Liver (tissue), 9 donors: ENCODE results near the gene CDC42SE1. TPM values are rescaled to one million over a fixed set of nuclear protein-coding genes. Genes with fewer than 3 reads are reported as not detected.

ENCODE experiments used
- DNase-seq: peaks from one replicate; pipeline ENCODE4 v3.0.0-alpha.2; 2017; ENCODE audit warnings: low spot score
- H3K27ac ChIP-seq, 2 donors: one replicate each; pipeline ENCODE4 v1.7.0; 2013; ENCODE audit warnings: inconsistent platforms in 2 of 2, low read length in 2 of 2, control low read depth in 1 of 2, low read depth in 1 of 2, mild to moderate bottlenecking in 1 of 2
- H3K27me3 ChIP-seq, 4 donors: one replicate each; pipeline versions ENCODE4 v1.6.1 to v1.7.0; 2013; ENCODE audit warnings: low read length in 3 of 4, inconsistent platforms in 1 of 4, mild to moderate bottlenecking in 1 of 4, moderate library complexity in 1 of 4; ENCODE audit not compliant: control insufficient read depth in 4 of 4, insufficient read depth in 4 of 4
- H3K36me3 ChIP-seq, 4 donors: one replicate each; pipeline versions ENCODE4 v1.6.1 to v1.7.0; 2013; ENCODE audit warnings: low read length in 3 of 4, mild to moderate bottlenecking in 3 of 4, low read depth in 1 of 4, moderate library complexity in 1 of 4; ENCODE audit not compliant: control insufficient read depth in 4 of 4, insufficient read depth in 3 of 4
- H3K4me1 ChIP-seq, 4 donors: one replicate each; pipeline versions ENCODE4 v1.6.1 to v1.7.0; 2013; ENCODE audit warnings: low read length in 3 of 4, mild to moderate bottlenecking in 3 of 4, moderate library complexity in 1 of 4; ENCODE audit not compliant: control insufficient read depth in 4 of 4, insufficient read depth in 4 of 4
- H3K4me3 ChIP-seq, 3 donors: one replicate each; pipeline versions ENCODE4 v1.6.1 to v1.7.0; 2013; ENCODE audit warnings: low read length in 3 of 3, control low read depth in 1 of 3, low read depth in 1 of 3, mild to moderate bottlenecking in 1 of 3
- H3K9ac ChIP-seq, 2 donors: one replicate each; pipeline ENCODE4 v1.7.0; 2013; ENCODE audit warnings: low read length in 2 of 2, mild to moderate bottlenecking in 2 of 2, moderate library complexity in 2 of 2, control low read depth in 1 of 2, low read depth in 1 of 2
- H3K9me3 ChIP-seq, 4 donors: one replicate each; pipeline versions ENCODE4 v1.6.1 to v1.7.0; 2013; ENCODE audit warnings: low read length in 3 of 4; ENCODE audit not compliant: control insufficient read depth in 4 of 4
- FOXA1 ChIP-seq: IDR thresholded peaks from 2 replicates; pipeline ENCODE4 v1.6.1; 2016; ENCODE audit warnings: antibody characterized with exemption
- FOXA2 ChIP-seq: IDR thresholded peaks from 2 replicates; pipeline ENCODE4 v1.6.1; 2016; ENCODE audit warnings: antibody characterized with exemption
- GABPA ChIP-seq, 2 donors: IDR thresholded peaks in 1 of 2; conservative IDR thresholded peaks in 1 of 2; 2 replicates each; pipeline ENCODE4 v1.6.1; 2016; ENCODE audit warnings: antibody characterized with exemption in 2 of 2, mild to moderate bottlenecking in 1 of 2, moderate library complexity in 1 of 2
- JUND ChIP-seq, 2 donors: IDR thresholded peaks; 2 replicates each; pipeline ENCODE4 v1.6.1; 2016; ENCODE audit warnings: antibody characterized with exemption in 2 of 2
- NR2F2 ChIP-seq: IDR thresholded peaks from 2 replicates; pipeline ENCODE4 v1.6.1; 2016; ENCODE audit warnings: antibody characterized with exemption
- TAF1 ChIP-seq: conservative IDR thresholded peaks from 2 replicates; pipeline ENCODE4 v1.6.1; 2016; ENCODE audit warnings: antibody characterized with exemption, mild to moderate bottlenecking
- YY1 ChIP-seq: IDR thresholded peaks from 2 replicates; pipeline ENCODE4 v1.6.1; 2016; ENCODE audit warnings: antibody characterized with exemption, mild to moderate bottlenecking
- WGBS: extraction: QIAGEN DNeasy Blood & Tissue Kit; methylation state at CpG from one replicate; pipeline ENCODE4 v1.1.7; 2013; 5-methylcytosine and 5-hydroxymethylcytosine counted together
- polyA plus RNA-seq, 2 donors: library from polyadenylated mRNA; stranded (reverse) in 1 of 2; unstranded in 1 of 2; fragments of 200-250 nt in 1 of 2; fragments of >200 nt in 1 of 2; fragmentation: Nextera tagmentation in 1 of 2; extraction: Ambion mirVana in 1 of 2; gene quantifications; one replicate each; pipeline versions ENCODE4 v1.2.1 to v1.2.3, GENCODE V29; 2013 to 2015
- total RNA-seq, 2 donors: library from RNA; depleted of rRNA; stranded (reverse); fragments of >200 nt; gene quantifications; one replicate each; pipeline ENCODE4 v1.2.3, GENCODE V29; 2014
- TF ChIP-seq, protein P1 (sequence below): IDR thresholded peaks from 2 replicates; pipeline ENCODE4 v1.6.1; 2016; ENCODE audit warnings: antibody characterized with exemption
- TF ChIP-seq, protein P2 (sequence below): IDR thresholded peaks from 2 replicates; pipeline ENCODE4 v1.6.1; 2016; ENCODE audit warnings: antibody characterized with exemption, mild to moderate bottlenecking
- TF ChIP-seq, protein P3 (sequence below): IDR thresholded peaks from 2 replicates; pipeline ENCODE4 v1.6.1; 2016; ENCODE audit warnings: antibody characterized with exemption
- TF ChIP-seq, protein P4 (sequence below): fragments of 150-350 bp; IDR thresholded peaks from 2 replicates; pipeline ENCODE4 v1.5.1; 2017; ENCODE audit warnings: improper control_type of control experiment, low read depth, low read length; ENCODE audit not compliant: missing input control
- donor health status: healthy.
- donor health status: healthy.
- donor health status: healthy.
- donor health status: healthy.
- donor health status: healthy.

Gene CDC42SE1
- total and polyA plus RNA-seq, 4 donors, result 9.5 to 28.1 (median 16.7) TPM

DNA sequence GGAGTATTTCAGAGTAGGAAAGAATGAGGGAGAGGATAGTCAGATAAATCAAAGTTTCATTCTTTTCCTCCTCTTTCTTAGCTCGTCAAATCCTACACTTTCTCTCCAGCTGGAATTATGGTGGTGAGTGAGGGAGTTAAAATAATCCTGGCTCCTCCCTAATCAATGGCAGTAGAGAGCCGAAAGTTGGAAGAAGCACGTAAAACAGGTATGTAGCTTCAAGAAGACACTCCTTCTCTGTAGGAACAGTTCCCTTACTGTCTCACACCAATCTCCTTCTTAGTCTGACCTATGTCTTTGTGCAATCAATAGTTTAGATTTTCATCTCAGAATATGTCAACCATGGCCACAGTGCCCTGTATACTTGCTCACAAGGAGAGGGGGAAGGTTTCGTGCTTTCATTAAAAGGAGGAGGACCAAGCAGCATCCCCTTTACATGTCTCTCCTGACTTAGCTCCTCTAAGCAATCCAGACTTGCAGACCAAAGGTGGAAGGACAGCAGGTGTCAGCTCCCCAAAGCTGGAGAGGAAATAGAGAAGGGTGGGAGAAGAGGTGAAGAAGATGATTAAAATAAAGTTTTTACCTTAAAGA is 53.6 kb downstream of the CDC42SE1 start:
- no peak for DNase-seq
- H3K4me1 ChIP-seq, result peaks cover 16 to 63% (median 49%) of the 10 kb centered on the region in 4 donors
- TF ChIP-seq YY1, result peak; percentile 24
- TF ChIP-seq, protein P1, sequence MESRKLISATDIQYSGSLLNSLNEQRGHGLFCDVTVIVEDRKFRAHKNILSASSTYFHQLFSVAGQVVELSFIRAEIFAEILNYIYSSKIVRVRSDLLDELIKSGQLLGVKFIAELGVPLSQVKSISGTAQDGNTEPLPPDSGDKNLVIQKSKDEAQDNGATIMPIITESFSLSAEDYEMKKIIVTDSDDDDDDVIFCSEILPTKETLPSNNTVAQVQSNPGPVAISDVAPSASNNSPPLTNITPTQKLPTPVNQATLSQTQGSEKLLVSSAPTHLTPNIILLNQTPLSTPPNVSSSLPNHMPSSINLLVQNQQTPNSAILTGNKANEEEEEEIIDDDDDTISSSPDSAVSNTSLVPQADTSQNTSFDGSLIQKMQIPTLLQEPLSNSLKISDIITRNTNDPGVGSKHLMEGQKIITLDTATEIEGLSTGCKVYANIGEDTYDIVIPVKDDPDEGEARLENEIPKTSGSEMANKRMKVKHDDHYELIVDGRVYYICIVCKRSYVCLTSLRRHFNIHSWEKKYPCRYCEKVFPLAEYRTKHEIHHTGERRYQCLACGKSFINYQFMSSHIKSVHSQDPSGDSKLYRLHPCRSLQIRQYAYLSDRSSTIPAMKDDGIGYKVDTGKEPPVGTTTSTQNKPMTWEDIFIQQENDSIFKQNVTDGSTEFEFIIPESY, result no peak
- WGBS, result 11% methylated on average over 4 of the region's 4 CpGs
- H3K36me3 ChIP-seq, result peaks cover 0 to 15% (median 6%) of the 10 kb centered on the region in 4 donors
- H3K9me3 ChIP-seq, result no peaks in the 10 kb centered on the region
- peak overlapping the region; percentile 34 to 79 for H3K9ac ChIP-seq
- peak overlapping the region; percentile 84 for H3K27ac ChIP-seq
- peak overlapping the region; percentile 33 to 84 (median 61) for H3K4me3 ChIP-seq
- H3K27me3 ChIP-seq, result no peaks in the 10 kb centered on the region

DNA sequence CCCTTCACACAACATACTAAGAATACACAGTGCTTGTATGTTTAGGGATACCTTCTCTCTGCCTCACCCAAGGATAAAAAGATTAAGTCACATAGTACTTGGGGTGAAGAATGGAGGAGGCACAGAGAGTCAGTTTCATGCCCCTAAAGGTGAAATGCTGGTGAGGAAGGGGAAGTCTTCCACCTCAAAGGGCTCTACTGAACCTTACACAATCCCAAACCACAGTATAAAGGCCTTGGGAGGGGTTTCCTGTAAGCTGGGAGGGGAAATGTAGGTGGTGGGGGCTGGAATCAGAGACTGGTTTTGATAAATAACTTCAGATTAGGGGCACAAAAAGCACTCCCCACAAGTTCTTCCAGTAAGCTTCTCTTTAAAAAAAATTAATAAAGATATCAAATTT is 56.2 kb downstream of the CDC42SE1 start:
- H3K9ac ChIP-seq, result peak overlapping the region; percentile 31 to 38
- no peaks in the 10 kb centered on the region for H3K27me3 ChIP-seq
- peaks cover 12 to 51% (median 38%) of the 10 kb centered on the region in 4 donors for H3K4me1 ChIP-seq

More for the DNA sequence above, 56.2 kb downstream of the CDC42SE1 start:
- Histone ChIP-seq H3K4me3 (no peak overlapping the region), H3K27ac (no peak overlapping the region), H3K36me3 (peaks cover 0 to 34% (median 23%) of the 10 kb centered on the region in 4 donors), H3K9me3 (no peaks in the 10 kb centered on the region)
- DNase-seq, result no peak
- TF ChIP-seq, protein P2, sequence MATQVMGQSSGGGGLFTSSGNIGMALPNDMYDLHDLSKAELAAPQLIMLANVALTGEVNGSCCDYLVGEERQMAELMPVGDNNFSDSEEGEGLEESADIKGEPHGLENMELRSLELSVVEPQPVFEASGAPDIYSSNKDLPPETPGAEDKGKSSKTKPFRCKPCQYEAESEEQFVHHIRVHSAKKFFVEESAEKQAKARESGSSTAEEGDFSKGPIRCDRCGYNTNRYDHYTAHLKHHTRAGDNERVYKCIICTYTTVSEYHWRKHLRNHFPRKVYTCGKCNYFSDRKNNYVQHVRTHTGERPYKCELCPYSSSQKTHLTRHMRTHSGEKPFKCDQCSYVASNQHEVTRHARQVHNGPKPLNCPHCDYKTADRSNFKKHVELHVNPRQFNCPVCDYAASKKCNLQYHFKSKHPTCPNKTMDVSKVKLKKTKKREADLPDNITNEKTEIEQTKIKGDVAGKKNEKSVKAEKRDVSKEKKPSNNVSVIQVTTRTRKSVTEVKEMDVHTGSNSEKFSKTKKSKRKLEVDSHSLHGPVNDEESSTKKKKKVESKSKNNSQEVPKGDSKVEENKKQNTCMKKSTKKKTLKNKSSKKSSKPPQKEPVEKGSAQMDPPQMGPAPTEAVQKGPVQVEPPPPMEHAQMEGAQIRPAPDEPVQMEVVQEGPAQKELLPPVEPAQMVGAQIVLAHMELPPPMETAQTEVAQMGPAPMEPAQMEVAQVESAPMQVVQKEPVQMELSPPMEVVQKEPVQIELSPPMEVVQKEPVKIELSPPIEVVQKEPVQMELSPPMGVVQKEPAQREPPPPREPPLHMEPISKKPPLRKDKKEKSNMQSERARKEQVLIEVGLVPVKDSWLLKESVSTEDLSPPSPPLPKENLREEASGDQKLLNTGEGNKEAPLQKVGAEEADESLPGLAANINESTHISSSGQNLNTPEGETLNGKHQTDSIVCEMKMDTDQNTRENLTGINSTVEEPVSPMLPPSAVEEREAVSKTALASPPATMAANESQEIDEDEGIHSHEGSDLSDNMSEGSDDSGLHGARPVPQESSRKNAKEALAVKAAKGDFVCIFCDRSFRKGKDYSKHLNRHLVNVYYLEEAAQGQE, result no peak
- TF ChIP-seq NR2F2, result no peak
- TF ChIP-seq, protein P3, sequence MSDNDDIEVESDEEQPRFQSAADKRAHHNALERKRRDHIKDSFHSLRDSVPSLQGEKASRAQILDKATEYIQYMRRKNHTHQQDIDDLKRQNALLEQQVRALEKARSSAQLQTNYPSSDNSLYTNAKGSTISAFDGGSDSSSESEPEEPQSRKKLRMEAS, result no peak
- TF ChIP-seq FOXA2, result no peak
- TF ChIP-seq GABPA (IDR thresholded peaks at IDR 0.05 in 1 of 2, conservative IDR thresholded peaks at IDR 0.05 in 1 of 2), result no peak
- TF ChIP-seq YY1, result no peak
- TF ChIP-seq, protein P4, sequence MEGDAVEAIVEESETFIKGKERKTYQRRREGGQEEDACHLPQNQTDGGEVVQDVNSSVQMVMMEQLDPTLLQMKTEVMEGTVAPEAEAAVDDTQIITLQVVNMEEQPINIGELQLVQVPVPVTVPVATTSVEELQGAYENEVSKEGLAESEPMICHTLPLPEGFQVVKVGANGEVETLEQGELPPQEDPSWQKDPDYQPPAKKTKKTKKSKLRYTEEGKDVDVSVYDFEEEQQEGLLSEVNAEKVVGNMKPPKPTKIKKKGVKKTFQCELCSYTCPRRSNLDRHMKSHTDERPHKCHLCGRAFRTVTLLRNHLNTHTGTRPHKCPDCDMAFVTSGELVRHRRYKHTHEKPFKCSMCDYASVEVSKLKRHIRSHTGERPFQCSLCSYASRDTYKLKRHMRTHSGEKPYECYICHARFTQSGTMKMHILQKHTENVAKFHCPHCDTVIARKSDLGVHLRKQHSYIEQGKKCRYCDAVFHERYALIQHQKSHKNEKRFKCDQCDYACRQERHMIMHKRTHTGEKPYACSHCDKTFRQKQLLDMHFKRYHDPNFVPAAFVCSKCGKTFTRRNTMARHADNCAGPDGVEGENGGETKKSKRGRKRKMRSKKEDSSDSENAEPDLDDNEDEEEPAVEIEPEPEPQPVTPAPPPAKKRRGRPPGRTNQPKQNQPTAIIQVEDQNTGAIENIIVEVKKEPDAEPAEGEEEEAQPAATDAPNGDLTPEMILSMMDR, result no peak
- no peak for TF ChIP-seq JUND (IDR thresholded peaks at IDR 0.05)
- no peak for TF ChIP-seq TAF1
- TF ChIP-seq FOXA1, result no peak
